Small intestine (tissue), 7 donors: Measurements from ENCODE around the gene FCRLA. TPM values are rescaled to one million over a fixed set of nuclear protein-coding genes. Genes with fewer than 3 reads are reported as not detected.

ENCODE experiments used
- DNase-seq, 2 donors: peaks; one replicate each; pipeline versions ENCODE4 v3.0.0 to v3.0.0-alpha.2; 2013
- FAIRE-seq: peaks from 2 replicates; lab custom pipeline; 2012; peaks lifted over from hg19 to GRCh38; lab: Jason Lieb, UNC
- H3K27ac ChIP-seq, 3 donors: one replicate each; pipeline ENCODE4 v1.5.1; 2013; ENCODE audit warnings: low read length in 2 of 3, mild to moderate bottlenecking in 2 of 3, control low read depth in 1 of 3, inconsistent platforms in 1 of 3, low read depth in 1 of 3, moderate library complexity in 1 of 3
- H3K27me3 ChIP-seq, 3 donors: one replicate each; pipeline ENCODE4 v1.6.1; 2013; ENCODE audit warnings: low read length in 3 of 3, inconsistent platforms in 1 of 3; ENCODE audit not compliant: control insufficient read depth in 3 of 3, insufficient read depth in 3 of 3
- H3K36me3 ChIP-seq, 3 donors: one replicate each; pipeline ENCODE4 v1.6.1; 2013; ENCODE audit warnings: low read length in 3 of 3, inconsistent platforms in 1 of 3, low read depth in 1 of 3, mild to moderate bottlenecking in 1 of 3, moderate library complexity in 1 of 3; ENCODE audit not compliant: control insufficient read depth in 3 of 3, insufficient read depth in 2 of 3
- H3K4me1 ChIP-seq, 3 donors: one replicate each; pipeline ENCODE4 v1.6.1; 2013; ENCODE audit warnings: low read length in 2 of 3, inconsistent platforms in 1 of 3, low read depth in 1 of 3, mild to moderate bottlenecking in 1 of 3, moderate library complexity in 1 of 3; ENCODE audit not compliant: control insufficient read depth in 3 of 3, insufficient read depth in 2 of 3
- H3K4me3 ChIP-seq, 3 donors: one replicate each; pipeline ENCODE4 v1.5.1; 2013; ENCODE audit warnings: low read length in 3 of 3, control low read depth in 1 of 3, inconsistent platforms in 1 of 3, low read depth in 1 of 3, mild to moderate bottlenecking in 1 of 3, moderate library complexity in 1 of 3
- H3K9me3 ChIP-seq, 2 donors: one replicate each; pipeline ENCODE4 v1.6.1; 2013; ENCODE audit warnings: low read depth in 1 of 2, low read length in 1 of 2; ENCODE audit not compliant: control insufficient read depth in 2 of 2, insufficient read depth in 1 of 2
- WGBS, 3 donors: extraction: QIAGEN DNeasy Blood & Tissue Kit; methylation state at CpG; one replicate each; pipeline ENCODE4 v1.1.7; 2013; 5-methylcytosine and 5-hydroxymethylcytosine counted together
- polyA plus RNA-seq, 4 donors: library from polyadenylated mRNA; stranded (reverse) in 3 of 4; unstranded in 1 of 4; fragments of 200-250 nt in 3 of 4; fragments of 120-200 nt in 1 of 4; gene quantifications; one replicate each; pipeline versions ENCODE4 v1.2.1 to v1.2.3, GENCODE V29; 2013
- donor health status: healthy with polysubstance abuse.
- donor health status: control.
- donor health status: control.
- donor health status: Bipolar disorder and iron deficiency.
- donor health status: healthy.

The FCRLA gene
- polyA plus RNA-seq, 4 donors, result 0.21 to 1.4 TPM; not detected in 2

GRCh38 chr1:161731981-161732718 lies 25.1 kb downstream of the FCRLA start:
- no peak for FAIRE-seq
- H3K27ac ChIP-seq, result no peak overlapping the region
- peaks cover 0 to 19% (median 3%) of the 10 kb centered on the region in 3 donors for H3K27me3 ChIP-seq
- H3K4me3 ChIP-seq, result no peak overlapping the region
- WGBS, 3 donors, result 73 to 86% (median 75%) methylated on average over 5 of the region's 5 CpGs
- H3K36me3 ChIP-seq, result no peaks in the 10 kb centered on the region
- no peaks in the 10 kb centered on the region for H3K9me3 ChIP-seq
- DNase-seq, result no peak
- H3K4me1 ChIP-seq, result no peaks in the 10 kb centered on the region

DNA sequence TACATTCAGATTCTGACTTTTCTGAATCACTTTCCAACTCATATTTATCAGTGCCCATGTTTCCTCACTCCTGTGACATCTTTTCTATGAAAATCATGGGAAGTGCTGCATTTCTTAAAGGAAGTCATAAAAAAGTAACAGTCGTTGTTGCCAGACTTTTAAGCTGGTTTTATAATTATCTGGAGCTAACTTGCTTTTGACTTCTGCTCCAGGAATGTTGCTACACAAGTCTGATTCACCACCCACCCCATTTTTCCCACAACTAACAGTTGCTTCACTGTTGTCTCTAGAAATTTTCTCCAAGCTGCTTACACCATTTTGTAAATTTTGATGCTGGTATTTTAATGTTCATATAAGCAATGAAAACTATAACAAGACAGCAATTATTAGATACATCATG lies 26.5 kb downstream of the FCRLA start:
- FAIRE-seq, result no peak
- no peak for DNase-seq
- no peak overlapping the region for H3K27ac ChIP-seq
- H3K9me3 ChIP-seq, result no peaks in the 10 kb centered on the region
- no peaks in the 10 kb centered on the region for H3K4me1 ChIP-seq
- 11 to 28% (median 17%) methylated on average over 1 of the region's 1 CpG for WGBS, 3 donors
- peaks cover 0 to 19% (median 3%) of the 10 kb centered on the region in 3 donors for H3K27me3 ChIP-seq
- H3K4me3 ChIP-seq, result no peak overlapping the region
- no peaks in the 10 kb centered on the region for H3K36me3 ChIP-seq

GRCh38 chr1:161735837-161736236 lies 28.8 kb downstream of the FCRLA start:
- whole genome bisulfite sequencing, 3 donors, result 90 to 91% (median 91%) methylated on average over 3 of the region's 3 CpGs
- FAIRE-seq, result no peak

GRCh38 chr1:161736335-161736969 lies 29.4 kb downstream of the FCRLA start:
- Histone ChIP-seq H3K4me1 (no peaks in the 10 kb centered on the region), H3K4me3 (no peak overlapping the region), H3K36me3 (no peaks in the 10 kb centered on the region), H3K27me3 (peaks cover 0 to 22% (median 0%) of the 10 kb centered on the region in 3 donors), H3K27ac (no peak overlapping the region), H3K9me3 (no peaks in the 10 kb centered on the region)
- 49 to 61% (median 57%) methylated on average over 4 of the region's 4 CpGs for WGBS, 3 donors
- DNase-seq (no peak), FAIRE-seq (no peak)

More at GRCh38 chr1:161735837-161736236, 28.8 kb downstream of the FCRLA start:
- no peak for DNase-seq
- Histone ChIP-seq H3K27me3 (peaks cover 0 to 22% (median 0%) of the 10 kb centered on the region in 3 donors), H3K27ac (no peak overlapping the region), H3K4me3 (no peak overlapping the region), H3K9me3 (no peaks in the 10 kb centered on the region), H3K36me3 (no peaks in the 10 kb centered on the region), H3K4me1 (no peaks in the 10 kb centered on the region)

DNA sequence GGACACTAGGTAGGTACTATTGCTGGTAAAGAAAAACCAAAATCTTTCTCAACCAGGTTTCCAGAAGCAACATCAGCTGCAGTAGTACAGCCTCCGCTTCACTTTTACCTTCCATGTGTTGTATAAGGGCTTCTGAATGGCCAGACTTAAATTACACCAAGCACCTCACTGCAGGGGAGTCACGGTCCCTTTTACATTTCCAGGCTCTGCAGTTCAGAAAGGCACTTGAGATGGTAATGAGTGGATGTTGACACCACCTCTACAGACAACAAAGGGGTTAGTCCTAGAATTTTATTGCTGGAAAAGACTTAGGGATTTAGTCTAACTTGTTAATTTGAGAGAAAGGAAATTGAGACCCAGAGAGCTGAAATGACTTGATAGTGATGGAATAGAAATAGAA lies 30.6 kb downstream of the FCRLA start:
- 61 to 73% (median 67%) methylated on average over 2 of the region's 2 CpGs for WGBS, 3 donors
- DNase-seq (no peak), FAIRE-seq (no peak)
- Histone ChIP-seq H3K27me3 (peaks cover 0 to 16% (median 0%) of the 10 kb centered on the region in 3 donors), H3K27ac (no peak overlapping the region), H3K4me1 (no peaks in the 10 kb centered on the region), H3K36me3 (no peaks in the 10 kb centered on the region), H3K4me3 (no peak overlapping the region), H3K9me3 (no peaks in the 10 kb centered on the region)

DNA sequence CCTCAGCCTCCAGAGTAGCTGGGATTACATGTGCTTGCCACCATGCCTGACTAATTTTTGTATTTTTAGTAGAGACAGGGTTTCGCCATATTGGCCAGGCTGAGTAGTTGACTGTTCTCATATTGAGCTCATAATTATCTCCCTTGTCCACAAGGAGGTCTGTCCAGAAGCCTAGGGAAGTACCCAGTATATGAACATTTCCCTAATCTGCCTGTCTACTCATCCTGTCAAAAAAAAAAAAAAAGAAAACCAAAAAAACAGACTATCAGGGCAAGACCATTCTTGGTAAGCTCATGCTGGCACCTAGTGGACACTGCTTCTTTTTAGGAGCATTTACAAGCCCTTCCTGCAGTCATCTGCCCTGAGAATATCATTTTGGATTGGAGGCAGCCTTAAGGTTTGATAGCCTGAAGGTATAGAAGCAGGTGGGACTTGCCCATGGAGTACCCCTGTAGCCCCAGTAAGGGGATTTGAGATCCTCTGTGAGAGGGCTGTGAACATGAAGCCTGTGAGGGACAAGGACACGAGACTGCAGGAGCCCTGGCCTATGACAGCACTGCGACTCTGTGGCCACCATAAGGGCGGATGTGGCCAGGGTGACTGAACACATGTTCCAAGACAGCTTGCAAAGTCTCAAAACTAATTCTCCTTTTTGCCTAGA lies 31.7 kb downstream of the FCRLA start:
- Histone ChIP-seq H3K27ac (peak overlapping the region in 2 of 3 donors; percentile 52 to 78), H3K4me3 (no peak overlapping the region), H3K4me1 (no peaks in the 10 kb centered on the region), H3K27me3 (peaks cover 0 to 15% (median 0%) of the 10 kb centered on the region in 3 donors), H3K36me3 (no peaks in the 10 kb centered on the region), H3K9me3 (no peaks in the 10 kb centered on the region)
- WGBS, 3 donors, result 77 to 82% (median 78%) methylated on average over 4 of the region's 4 CpGs
- FAIRE-seq (no peak), DNase-seq (peak in 1 of 2 donors; percentile 69)

GRCh38 chr1:161739865-161740566 lies 33.0 kb downstream of the FCRLA start:
- WGBS, 3 donors, result 45 to 63% (median 53%) methylated on average over 8 of the region's 8 CpGs
- no peaks in the 10 kb centered on the region for H3K36me3 ChIP-seq
- H3K4me1 ChIP-seq, result no peaks in the 10 kb centered on the region
- peaks cover 0 to 15% (median 0%) of the 10 kb centered on the region in 3 donors for H3K27me3 ChIP-seq
- no peak for FAIRE-seq
- H3K4me3 ChIP-seq, result no peak overlapping the region
- H3K9me3 ChIP-seq, result no peaks in the 10 kb centered on the region
- peak overlapping the region in 1 of 3 donors; percentile 14 for H3K27ac ChIP-seq
- DNase-seq, result no peak

DNA sequence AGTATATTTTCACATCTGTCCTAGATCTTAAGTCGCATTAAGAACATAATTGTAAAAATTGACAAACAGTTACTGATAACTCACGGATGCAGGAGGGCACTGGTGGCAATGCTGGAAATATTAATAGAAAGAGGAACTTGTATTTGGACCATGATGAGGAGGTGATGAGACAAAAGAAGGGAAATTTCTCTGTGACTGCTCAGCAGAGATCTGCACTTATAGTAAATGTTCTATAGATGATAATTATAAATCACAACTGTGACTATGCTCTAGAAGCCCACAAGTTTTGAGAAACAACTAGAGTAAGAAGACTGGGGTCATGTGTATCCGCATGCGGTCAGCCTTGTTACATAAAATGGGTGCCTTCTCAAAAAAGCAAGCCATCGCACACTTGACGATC lies 33.9 kb downstream of the FCRLA start:
- H3K36me3 ChIP-seq, result no peaks in the 10 kb centered on the region
- H3K27ac ChIP-seq, result no peak overlapping the region
- 83 to 85% (median 83%) methylated on average over 6 of the region's 6 CpGs for WGBS, 3 donors

More for the DNA sequence above, 33.9 kb downstream of the FCRLA start:
- no peak for FAIRE-seq
- H3K27me3 ChIP-seq, result peaks cover 0 to 17% (median 0%) of the 10 kb centered on the region in 3 donors
- H3K9me3 ChIP-seq, result no peaks in the 10 kb centered on the region
- no peaks in the 10 kb centered on the region for H3K4me1 ChIP-seq
- no peak for DNase-seq
- H3K4me3 ChIP-seq, result no peak overlapping the region
